Tibial nerve (tissue), 4 donors: ENCODE data around the gene TBC1D16. TPM values are rescaled to one million over a fixed set of nuclear protein-coding genes. Genes with fewer than 3 reads are reported as not detected.

ENCODE experiments used
- DNase-seq, 2 donors: peaks; one replicate each; pipeline ENCODE4 v3.0.0-alpha.2; 2019; ENCODE audit warnings: low spot score in 2 of 2
- H3K27ac ChIP-seq, 4 donors: fragments of 200-600 bp; sonication (generic) in 3 of 4; one replicate each; pipeline ENCODE4 v1.5.1; 2017 to 2019; ENCODE audit warnings: mild to moderate bottlenecking in 1 of 4
- H3K27me3 ChIP-seq, 2 donors: fragments of 200-600 bp; sonication (generic) in 1 of 2; one replicate each; pipeline versions ENCODE4 v1.5.1 to v1.6.0; 2017 to 2019
- H3K36me3 ChIP-seq, 3 donors: fragments of 200-600 bp; sonication (generic); one replicate each; pipeline ENCODE4 v1.5.1; 2018 to 2019
- H3K4me1 ChIP-seq, 4 donors: fragments of 200-600 bp; sonication (generic) in 3 of 4; one replicate each; pipeline ENCODE4 v1.5.1; 2017 to 2019
- H3K4me3 ChIP-seq, 4 donors: fragments of 200-600 bp; sonication (generic) in 3 of 4; one replicate each; pipeline ENCODE4 v1.5.1; 2017 to 2019; ENCODE audit warnings: mild to moderate bottlenecking in 1 of 4, moderate library complexity in 1 of 4
- H3K9me3 ChIP-seq, 4 donors: fragments of 200-600 bp; sonication (generic) in 3 of 4; one replicate each; pipeline ENCODE4 v1.5.1; 2017 to 2019
- EP300 ChIP-seq, 2 donors: sonication (generic); formaldehyde crosslinking; IDR thresholded peaks; one replicate each; pipeline ENCODE4 v1.6.1; 2017; ENCODE audit warnings: antibody characterized with exemption in 2 of 2, mild to moderate bottlenecking in 1 of 2
- POLR2A ChIP-seq, 2 donors: fragments of 450-650 bp; IDR thresholded peaks; one replicate each; pipeline ENCODE4 v1.6.1; 2017; ENCODE audit warnings: antibody characterized with exemption in 2 of 2, mild to moderate bottlenecking in 2 of 2, moderate library complexity in 2 of 2
- WGBS, 2 donors: methylation state at CpG; one replicate each; pipeline ENCODE4 v1.1.5; 2018; 5-methylcytosine and 5-hydroxymethylcytosine counted together
- total RNA-seq, 4 donors: library from RNA; depleted of rRNA; stranded (reverse); fragments of >200 nt; gene quantifications; one replicate each; pipeline ENCODE4 v1.1.0, GENCODE V29; 2016
- TF ChIP-seq, protein P1 (sequence below), 5 experiments: fragments of 200-600 bp in 3 of 5; fragments of 450-650 bp in 2 of 5; sonication (generic) in 3 of 5; IDR thresholded peaks; one replicate each; pipeline ENCODE4 v1.5.1; 2016 to 2019; ENCODE audit warnings: antibody characterized with exemption in 5 of 5, mild to moderate bottlenecking in 3 of 5, moderate library complexity in 2 of 5

The TBC1D16 gene
- total RNA-seq, 4 donors from 2014 or later: 48.3 to 68.4 (median 58.1) TPM

DNA sequence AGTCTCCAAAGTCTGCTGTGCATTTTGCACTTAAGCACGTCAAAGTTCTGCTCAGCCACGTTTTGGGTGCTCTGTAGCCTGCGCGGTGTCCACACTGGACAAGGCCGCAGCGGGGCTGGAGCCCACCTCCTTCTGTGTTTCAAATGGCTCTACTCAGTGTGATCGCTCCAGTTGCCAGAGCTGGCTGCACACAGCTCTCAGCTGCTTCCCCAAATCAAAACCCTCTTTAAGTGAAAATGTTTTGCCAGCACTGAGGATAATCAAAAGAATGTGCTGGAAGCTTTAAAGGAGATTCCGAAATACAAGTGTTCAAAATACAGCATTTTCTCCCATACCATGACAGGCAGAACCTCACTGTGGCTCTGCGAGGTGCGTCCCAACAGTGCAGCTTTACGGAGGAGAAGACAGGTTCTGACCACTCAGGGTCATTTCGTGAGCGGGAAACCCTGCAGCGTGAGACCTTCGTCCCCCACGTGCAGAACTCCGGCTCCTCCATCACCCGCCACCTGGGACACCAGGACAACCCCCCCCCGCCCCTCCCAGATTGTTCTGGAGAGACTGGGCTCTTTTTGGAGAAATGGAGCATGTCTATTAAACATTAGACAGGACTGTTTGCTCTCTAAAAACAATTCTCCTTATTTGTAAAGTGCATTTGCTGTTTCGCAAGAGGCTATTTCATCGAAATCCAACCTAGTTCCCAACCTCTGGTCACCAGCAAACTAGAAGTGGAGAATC is 16.6 kb downstream of the TBC1D16 start:
- Histone ChIP-seq H3K4me1 (peaks cover 0 to 23% (median 0%) of the 10 kb centered on the region in 4 donors), H3K27ac (no peak overlapping the region), H3K9me3 (no peaks in the 10 kb centered on the region), H3K4me3 (no peak overlapping the region), H3K27me3 (no peaks in the 10 kb centered on the region), H3K36me3 (peaks cover 0 to 3% (median 0%) of the 10 kb centered on the region in 3 donors)
- DNase-seq: no peak
- WGBS, 2 donors: 85 to 86% methylated on average over 21 of the region's 21 CpGs
- TF ChIP-seq, protein P1, sequence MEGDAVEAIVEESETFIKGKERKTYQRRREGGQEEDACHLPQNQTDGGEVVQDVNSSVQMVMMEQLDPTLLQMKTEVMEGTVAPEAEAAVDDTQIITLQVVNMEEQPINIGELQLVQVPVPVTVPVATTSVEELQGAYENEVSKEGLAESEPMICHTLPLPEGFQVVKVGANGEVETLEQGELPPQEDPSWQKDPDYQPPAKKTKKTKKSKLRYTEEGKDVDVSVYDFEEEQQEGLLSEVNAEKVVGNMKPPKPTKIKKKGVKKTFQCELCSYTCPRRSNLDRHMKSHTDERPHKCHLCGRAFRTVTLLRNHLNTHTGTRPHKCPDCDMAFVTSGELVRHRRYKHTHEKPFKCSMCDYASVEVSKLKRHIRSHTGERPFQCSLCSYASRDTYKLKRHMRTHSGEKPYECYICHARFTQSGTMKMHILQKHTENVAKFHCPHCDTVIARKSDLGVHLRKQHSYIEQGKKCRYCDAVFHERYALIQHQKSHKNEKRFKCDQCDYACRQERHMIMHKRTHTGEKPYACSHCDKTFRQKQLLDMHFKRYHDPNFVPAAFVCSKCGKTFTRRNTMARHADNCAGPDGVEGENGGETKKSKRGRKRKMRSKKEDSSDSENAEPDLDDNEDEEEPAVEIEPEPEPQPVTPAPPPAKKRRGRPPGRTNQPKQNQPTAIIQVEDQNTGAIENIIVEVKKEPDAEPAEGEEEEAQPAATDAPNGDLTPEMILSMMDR (IDR thresholded peaks at IDR 0.05): no peak
- TF ChIP-seq POLR2A (IDR thresholded peaks at IDR 0.05) (no peak), EP300 (IDR thresholded peaks at IDR 0.05) (no peak)

DNA sequence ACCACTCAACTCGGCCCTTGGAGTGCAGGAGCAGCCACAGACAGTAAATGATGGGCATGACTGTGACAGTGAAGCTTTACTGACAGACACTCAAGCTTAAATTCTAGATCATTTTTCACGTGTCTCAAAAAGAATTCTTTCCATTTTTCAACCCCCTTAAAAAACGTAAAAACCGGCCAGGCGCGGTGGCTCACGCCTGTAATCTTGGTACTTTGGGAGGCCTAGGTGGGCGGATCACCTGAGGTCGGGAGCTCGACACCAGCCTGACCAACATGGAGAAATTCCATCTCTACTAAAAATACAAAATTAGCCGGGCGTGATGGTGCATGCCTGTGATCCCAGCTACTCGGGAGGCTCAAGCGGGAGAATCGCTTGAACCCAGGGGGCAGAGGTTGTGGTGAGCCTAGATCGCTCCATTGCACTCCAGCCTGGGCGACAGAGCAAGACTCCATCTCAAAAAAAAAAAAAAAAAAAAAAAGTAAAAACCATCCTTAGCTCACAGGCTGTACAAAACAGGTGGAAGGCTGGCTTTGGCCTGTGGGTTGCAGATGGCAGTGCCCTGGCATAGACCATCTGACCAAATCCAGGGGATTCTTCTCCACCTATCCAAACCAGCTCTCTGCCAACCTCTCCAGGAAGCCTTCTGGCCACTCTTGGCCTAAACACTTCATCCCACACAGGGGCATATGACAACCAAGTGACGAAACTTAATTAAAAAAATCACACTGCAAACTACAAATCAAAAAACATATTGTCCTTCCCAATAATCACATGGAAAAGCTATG is 18.3 kb downstream of the TBC1D16 start:
- Histone ChIP-seq H3K4me1 (peaks cover 0 to 10% (median 0%) of the 10 kb centered on the region in 4 donors), H3K36me3 (peaks cover 0 to 11% (median 0%) of the 10 kb centered on the region in 3 donors), H3K4me3 (no peak overlapping the region), H3K27ac (no peak overlapping the region), H3K9me3 (no peaks in the 10 kb centered on the region), H3K27me3 (no peaks in the 10 kb centered on the region)
- DNase-seq: no peak
- whole genome bisulfite sequencing, 2 donors: 91 to 94% methylated on average over 18 of the region's 18 CpGs
- TF ChIP-seq EP300 (IDR thresholded peaks at IDR 0.05) (no peak), POLR2A (IDR thresholded peaks at IDR 0.05) (no peak)
- TF ChIP-seq, protein P1 (IDR thresholded peaks at IDR 0.05): no peak

DNA sequence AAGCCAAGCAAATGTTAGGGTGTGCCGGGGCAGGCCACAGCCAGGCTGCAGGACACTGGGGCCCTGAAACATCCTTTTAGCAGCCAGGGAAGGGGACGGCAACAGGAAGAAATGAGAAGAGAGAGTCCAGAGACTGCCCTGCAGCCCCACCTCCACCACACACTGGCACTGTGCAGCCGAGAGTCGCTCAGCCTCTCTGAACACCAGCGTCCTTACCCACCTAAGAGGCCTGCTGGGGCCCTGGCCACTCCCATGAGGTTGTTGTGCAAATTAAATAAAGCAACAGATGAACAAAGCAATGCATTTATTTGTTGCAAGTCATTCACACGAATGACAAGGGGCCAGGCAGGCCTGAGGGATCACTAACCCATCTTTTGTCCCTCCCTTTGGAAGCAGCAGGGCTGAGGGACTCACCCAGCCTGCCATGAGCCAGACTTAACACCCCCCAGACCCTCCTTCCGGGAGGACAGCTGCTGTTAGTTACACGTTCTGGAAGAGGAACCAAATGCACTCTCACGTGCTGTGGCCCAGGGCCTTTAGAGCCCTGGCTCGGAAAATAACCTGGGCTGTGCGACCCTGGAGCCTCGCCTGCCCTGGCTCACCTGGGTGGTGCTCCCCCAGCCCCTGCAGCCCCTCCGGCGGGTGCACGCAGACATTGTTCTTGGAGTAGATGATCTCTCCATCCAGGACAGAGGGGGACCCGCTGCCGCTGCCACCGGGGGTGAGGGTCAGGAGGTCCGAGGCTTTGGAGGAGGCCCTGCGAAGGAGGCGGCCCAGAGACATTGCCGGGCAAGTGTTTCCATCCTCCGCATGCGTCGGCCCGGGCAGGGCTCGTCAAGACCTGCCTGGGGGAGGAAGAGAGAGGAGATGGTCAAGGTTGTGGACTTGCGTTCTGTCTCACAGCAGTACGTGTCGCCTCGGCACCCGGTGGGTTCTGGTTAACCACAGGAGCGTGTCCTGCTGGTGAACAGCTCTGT is 22.6 kb downstream of the TBC1D16 start:
- TF ChIP-seq POLR2A (IDR thresholded peaks at IDR 0.05) (no peak), EP300 (IDR thresholded peaks at IDR 0.05) (no peak)
- TF ChIP-seq, protein P1 (IDR thresholded peaks at IDR 0.05): no peak
- H3K9me3 ChIP-seq: no peaks in the 10 kb centered on the region
- H3K36me3 ChIP-seq: peaks cover 0 to 42% (median 0%) of the 10 kb centered on the region in 3 donors
- DNase-seq: no peak
- 85 to 88% methylated on average over 18 to 29 of the region's 33 CpGs for WGBS, 2 donors
- H3K4me1 ChIP-seq: peaks cover 0 to 12% (median 4%) of the 10 kb centered on the region in 4 donors
- no peak overlapping the region for H3K4me3 ChIP-seq
- no peaks in the 10 kb centered on the region for H3K27me3 ChIP-seq
- H3K27ac ChIP-seq: no peak overlapping the region

DNA sequence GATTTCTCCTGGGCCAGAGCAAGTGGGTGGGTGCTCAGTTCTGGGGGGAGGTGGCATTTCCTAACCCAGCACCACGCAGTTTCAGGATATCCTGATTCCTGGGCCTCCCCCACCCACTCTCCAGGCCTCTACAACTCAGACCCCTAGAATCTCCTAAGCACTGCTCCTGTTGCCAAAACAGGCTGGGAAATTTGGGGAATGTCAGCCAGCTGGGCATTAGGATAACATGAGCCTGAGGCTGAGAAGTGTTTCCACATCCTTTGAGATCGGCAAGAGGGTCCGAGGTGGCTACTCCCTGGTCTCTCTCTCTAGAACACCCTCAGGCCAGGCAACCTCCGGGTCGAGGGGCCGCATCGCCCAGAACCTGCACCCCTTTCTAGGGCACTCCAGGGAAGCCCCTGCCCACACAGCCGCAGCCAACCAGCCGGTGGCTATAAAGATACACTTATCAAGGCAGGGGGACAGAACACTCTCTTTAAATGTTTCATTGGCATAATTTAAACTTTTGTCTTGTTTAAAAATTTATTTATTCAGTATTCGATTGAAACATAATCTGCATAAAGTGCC is 23.6 kb downstream of the TBC1D16 start:
- DNase-seq: no peak
- 79 to 81% methylated on average over 10 of the region's 10 CpGs for WGBS, 2 donors
- Histone ChIP-seq H3K27ac (no peak overlapping the region), H3K27me3 (no peaks in the 10 kb centered on the region), H3K4me3 (no peak overlapping the region), H3K4me1 (peaks cover 0 to 12% (median 4%) of the 10 kb centered on the region in 4 donors), H3K9me3 (no peaks in the 10 kb centered on the region), H3K36me3 (peaks cover 0 to 50% (median 0%) of the 10 kb centered on the region in 3 donors)
- TF ChIP-seq EP300 (IDR thresholded peaks at IDR 0.05) (no peak), POLR2A (IDR thresholded peaks at IDR 0.05) (no peak)
- TF ChIP-seq, protein P1 (IDR thresholded peaks at IDR 0.05): no peak
